Pancreas (tissue), 10 donors: ENCODE measurements around the gene CHST12. TPM values are rescaled to one million over a fixed set of nuclear protein-coding genes. Genes with fewer than 3 reads are reported as not detected.

Experiments used
- ATAC-seq, 4 donors: fragments of 200-7000 bp; cut with Tn5 transposase; one replicate each; pipeline versions ENCODE4 v1.8.0 to v1.9.1; 2020; ENCODE audit warnings: mild to moderate bottlenecking in 4 of 4, moderate library complexity in 4 of 4
- DNase-seq, 6 donors: peaks; one replicate each; pipeline ENCODE4 v3.0.0-alpha.2; 2020
- FAIRE-seq: peaks from 2 replicates; lab custom pipeline; 2012; peaks lifted over from hg19 to GRCh38; lab: Jason Lieb, UNC
- H3K27ac ChIP-seq, 4 donors: fragments of 200-600 bp; sonication (generic); 1 replicate in 3 of 4; 2 replicates in 1 of 4; pipeline versions ENCODE4 v1.5.0 to v1.8.0; 2020
- H3K27me3 ChIP-seq, 4 donors: fragments of 200-600 bp; one replicate each; pipeline ENCODE4 v1.8.0; 2021
- H3K36me3 ChIP-seq, 3 donors: fragments of 200-600 bp; sonication (generic) in 1 of 3; one replicate each; pipeline versions ENCODE4 v1.5.0 to v1.8.0; 2020 to 2021
- H3K4me1 ChIP-seq, 3 donors: fragments of 200-600 bp; one replicate each; pipeline ENCODE4 v1.8.0; 2021
- H3K4me3 ChIP-seq, 4 donors: fragments of 200-600 bp; sonication (generic) in 2 of 4; one replicate each; pipeline versions ENCODE4 v1.5.0 to v1.8.0; 2020 to 2021
- H3K9me3 ChIP-seq, 4 donors: fragments of 200-600 bp; one replicate each; pipeline ENCODE4 v1.8.0; 2021
- CTCF ChIP-seq, 4 donors: fragments of 200-600 bp; sonication (generic) in 3 of 4; IDR thresholded peaks; one replicate each; pipeline versions ENCODE4 v1.5.0 to v1.8.0; 2021; ENCODE audit warnings: antibody characterized with exemption in 4 of 4
- WGBS, 2 donors: extraction: QIAGEN DNeasy Blood & Tissue Kit; methylation state at CpG; one replicate each; pipeline ENCODE4 v1.1.7; 2013; 5-methylcytosine and 5-hydroxymethylcytosine counted together
- intact Hi-C, 3 donors: fragments of 100-400 bp; cut with DNase I; formaldehyde crosslinking; loops; one replicate each; pipeline versions ENCODE4 v1.11.1 to v1.14.2; 2022
- polyA plus RNA-seq, 2 donors: library from polyadenylated mRNA; stranded (reverse); fragments of 200-250 nt; gene quantifications; one replicate each; pipeline ENCODE4 v1.2.3, GENCODE V29; 2013
- total RNA-seq, 6 donors: library from RNA; stranded (reverse); fragmentation: NEBNext Ultra II Directional in 4 of 6; extraction: Animal tissue kit (Norgen Biotek cat#: 25700) in 4 of 6; gene quantifications; one replicate each; pipeline versions ENCODE4 v1.2.1 to v1.2.4, GENCODE V29; 2021 to 2023
- donor health status: healthy with polysubstance abuse.
- donor health status: DM: no; HTN: no; CAD: no; lungs with moderate emphysema.
- donor health status: DM: no; HTN: no; CAD: no.
- donor health status: control.
- donor health status: control.
- donor health status: Bipolar disorder and iron deficiency.
- donor health status: DM: yes; HTN: yes; CAD: no.
- donor health status: DM: no; HTN: no; CAD: no.
- donor health status: DM: no; HTN: no; CAD: no.
- donor health status: DM: yes; HTN: yes; CAD: no.

Gene CHST12
- total and polyA plus RNA-seq, 8 donors, result 7.0 to 13.2 (median 8.2) TPM

- WGBS, 2 donors, result 87 to 94% methylated on average over 8 to 9 of the region's 9 CpGs
- no peaks in the 10 kb centered on the region for H3K9me3 ChIP-seq
- FAIRE-seq (no peak), DNase-seq (no peak), ATAC-seq (no peak)
- H3K27me3 ChIP-seq, result no peaks in the 10 kb centered on the region
- H3K4me3 ChIP-seq, result no peak overlapping the region
- H3K27ac ChIP-seq, result no peak overlapping the region
- no peaks in the 10 kb centered on the region for H3K36me3 ChIP-seq
- TF ChIP-seq CTCF (IDR thresholded peaks at IDR 0.05), result no peak
- H3K4me1 ChIP-seq, result no peaks in the 10 kb centered on the region
- intact Hi-C loops, result no loop called here
Observed at GRCh38 chr7:2421943-2422310, 18.5 kb downstream of the CHST12 start.

- H3K27me3 ChIP-seq, result no peaks in the 10 kb centered on the region
- H3K27ac ChIP-seq, result no peak overlapping the region
- ATAC-seq (no peak), FAIRE-seq (no peak), DNase-seq (no peak)
- TF ChIP-seq CTCF (IDR thresholded peaks at IDR 0.05), result no peak
- no peaks in the 10 kb centered on the region for H3K9me3 ChIP-seq
- 87% methylated on average over 10 of the region's 10 CpGs for WGBS, 2 donors
- no peak overlapping the region for H3K4me3 ChIP-seq
- intact Hi-C loops, result no loop called here
- no peaks in the 10 kb centered on the region for H3K36me3 ChIP-seq
- H3K4me1 ChIP-seq, result no peaks in the 10 kb centered on the region
Observed at GRCh38 chr7:2425749-2426148, 22.3 kb downstream of the CHST12 start.

GRCh38 chr7:2431260-2431867, 28.0 kb downstream of the CHST12 start:
- FAIRE-seq, result no peak
- no peak for TF ChIP-seq CTCF (IDR thresholded peaks at IDR 0.05)

GRCh38 chr7:2432910-2433712, 29.7 kb downstream of the CHST12 start:
- no peak for DNase-seq
- ATAC-seq, result no peak
- H3K9me3 ChIP-seq, result no peaks in the 10 kb centered on the region
- FAIRE-seq, result no peak
- H3K4me3 ChIP-seq, result no peak overlapping the region
- H3K27ac ChIP-seq, result no peak overlapping the region
- no peaks in the 10 kb centered on the region for H3K4me1 ChIP-seq
- no peak for TF ChIP-seq CTCF (IDR thresholded peaks at IDR 0.05)
- no peaks in the 10 kb centered on the region for H3K36me3 ChIP-seq
- H3K27me3 ChIP-seq, result no peaks in the 10 kb centered on the region
- intact Hi-C loops, result no loop called here
- WGBS, 2 donors, result 98% methylated on average over 83 to 85 of the region's 85 CpGs

More at GRCh38 chr7:2431260-2431867, 28.0 kb downstream of the CHST12 start:
- H3K9me3 ChIP-seq, result no peaks in the 10 kb centered on the region
- H3K4me1 ChIP-seq, result no peaks in the 10 kb centered on the region
- H3K4me3 ChIP-seq, result no peak overlapping the region
- peak; percentile 44 to 76 (median 66) for ATAC-seq
- H3K27me3 ChIP-seq, result no peaks in the 10 kb centered on the region
- H3K27ac ChIP-seq, result no peak overlapping the region
- intact Hi-C loops, result no loop called here
- no peaks in the 10 kb centered on the region for H3K36me3 ChIP-seq
- no peak for DNase-seq
- 70 to 78% methylated on average over 3 of the region's 3 CpGs for WGBS, 2 donors
